HEK293T (cell line): ENCODE results near the gene NPC1L1.

Experiments
- ARNT ChIP-seq: fragments of 450-650 bp; IDR thresholded peaks from 2 replicates; pipeline ENCODE4 v1.6.1; 2017; ENCODE audit warnings: mild to moderate bottlenecking
- BHLHE40 ChIP-seq: fragments of 450-650 bp; IDR thresholded peaks from 2 replicates; pipeline ENCODE4 v1.6.1; 2016; ENCODE audit warnings: mild to moderate bottlenecking, moderate library complexity, borderline replicate concordance
- ELF4 ChIP-seq: fragments of 450-650 bp; IDR thresholded peaks from 2 replicates; pipeline ENCODE4 v1.6.1; 2017; ENCODE audit warnings: antibody characterized with exemption
- FOXA1 ChIP-seq: fragments of 450-650 bp; IDR thresholded peaks from 2 replicates; pipeline ENCODE4 v1.6.1; 2016; ENCODE audit warnings: mild to moderate bottlenecking
- FOXM1 ChIP-seq: fragments of 450-650 bp; IDR thresholded peaks from 2 replicates; pipeline ENCODE4 v1.6.1; 2017; ENCODE audit warnings: mild to moderate bottlenecking, borderline replicate concordance
- L3MBTL2 ChIP-seq: fragments of 450-650 bp; conservative IDR thresholded peaks from 2 replicates; pipeline ENCODE4 v1.6.1; 2016; ENCODE audit warnings: mild to moderate bottlenecking
- NFRKB ChIP-seq: fragments of 450-650 bp; IDR thresholded peaks from 2 replicates; pipeline ENCODE4 v1.6.1; 2016; ENCODE audit warnings: mild to moderate bottlenecking, moderate library complexity
- SP1 ChIP-seq: fragments of 450-650 bp; IDR thresholded peaks from 2 replicates; pipeline ENCODE4 v1.6.1; 2017
- TARDBP ChIP-seq: fragments of 450-650 bp; IDR thresholded peaks from 2 replicates; pipeline ENCODE4 v1.6.1; 2016
- ZNF384 ChIP-seq: fragments of 450-650 bp; IDR thresholded peaks from 2 replicates; pipeline ENCODE4 v1.6.1; 2016

- TF ChIP-seq FOXA1 (no peak), ARNT (no peak), NFRKB (no peak), ZNF384 (no peak), SP1 (no peak), L3MBTL2 (no peak), FOXM1 (no peak), BHLHE40 (no peak), TARDBP (no peak), ELF4 (no peak)
Observed at GRCh38 chr7:44476313-44476712, 64.8 kb downstream of the NPC1L1 start.
